NOMO-1 treated with DMSO at 0.1 percent for 48 hours (cell line): Measurements from ENCODE around the gene CCS.
"Not testable (repeated sequence)": the region's sequence is repeated elsewhere in the genome, so short reads cannot be mapped to it uniquely, and the experiment has no call there.

ENCODE experiments used
- DNase-seq: peaks from one replicate; lab custom pipeline; 2025; ENCODE audit not compliant: unreplicated experiment; lab: John Stamatoyannopoulos, UW

Gene CCS

GRCh38 chr11:66592457-66593302 is at the start of gene CCS, which contains the start of gene CCDC87:
Gene CCS, plus strand, starts transcription at chr11:66593185. Its CDS starts 77 bp downstream, at chr11:66593262.
Gene CCDC87, minus strand, starts transcription at chr11:66593063. Its CDS starts 48 bp downstream, at chr11:66593015.
- peak; percentile 93 for DNase-seq

GRCh38 chr11:66543263-66544107 is 49.5 kb upstream of the CCS start:
- DNase-seq, result no peak

GRCh38 chr11:66544952-66545351 is 48.0 kb upstream of the CCS start:
- DNase-seq, result not testable (repeated sequence)

- DNase-seq, result peak; percentile 98
Measured at GRCh38 chr11:66545701-66546367, 47.2 kb upstream of the CCS start, which contains the start of gene ZDHHC24. Gene ZDHHC24, minus strand, starts transcription at chr11:66546048. Its CDS starts 45 bp downstream, at chr11:66546003.

- no peak for DNase-seq
Measured at GRCh38 chr11:66546368-66546965, 46.5 kb upstream of the CCS start, which contains the start of gene ACTN3. Gene ACTN3, plus strand, starts transcription at chr11:66546903. Its CDS starts 35 bp downstream, at chr11:66546938.

- no peak for DNase-seq
Measured at GRCh38 chr11:66546966-66547661, 45.9 kb upstream of the CCS start.

GRCh38 chr11:66547662-66548009 is 45.3 kb upstream of the CCS start:
- DNase-seq, result no peak

- DNase-seq, result no peak
Measured at GRCh38 chr11:66548041-66548440, 44.9 kb upstream of the CCS start.

GRCh38 chr11:66548774-66549630 is 44.0 kb upstream of the CCS start:
- no peak for DNase-seq

GRCh38 chr11:66549696-66550095 is 43.3 kb upstream of the CCS start:
- no peak for DNase-seq

GRCh38 chr11:66550887-66551286 is 42.1 kb upstream of the CCS start:
- DNase-seq, result no peak

GRCh38 chr11:66554602-66555001 is 38.4 kb upstream of the CCS start:
- DNase-seq, result no peak

- no peak for DNase-seq
Measured at GRCh38 chr11:66555416-66555815, 37.6 kb upstream of the CCS start.

GRCh38 chr11:66556086-66556485 is 36.9 kb upstream of the CCS start:
- DNase-seq, result no peak

GRCh38 chr11:66557733-66558326 is 35.2 kb upstream of the CCS start:
- no peak for DNase-seq

- no peak for DNase-seq
Measured at GRCh38 chr11:66559142-66559865, 33.7 kb upstream of the CCS start.

GRCh38 chr11:66559866-66560676 is 32.9 kb upstream of the CCS start:
- DNase-seq, result no peak
